HK-2 (cell line): Measurements from ENCODE around the gene NDUFS7.
"Not testable (repeated sequence)": the region's sequence is repeated elsewhere in the genome, so short reads cannot be mapped to it uniquely, and the experiment has no call there.

Experiments
- DNase-seq: peaks from one replicate; pipeline ENCODE4 v3.0.0-alpha.2; 2018; ENCODE audit not compliant: unreplicated experiment

Gene NDUFS7

GRCh38 chr19:1432507-1432887, 48.8 kb downstream of the NDUFS7 start:
- DNase-seq: no peak

GRCh38 chr19:1433119-1434039, 49.7 kb downstream of the NDUFS7 start:
- DNase-seq: no peak

GRCh38 chr19:1434040-1434366, 50.3 kb downstream of the NDUFS7 start:
- no peak for DNase-seq

- DNase-seq: no peak
These were observed 50.9 kb downstream of the NDUFS7 start for GRCh38 chr19:1434577-1435060.

GRCh38 chr19:1435378-1435989, 51.8 kb downstream of the NDUFS7 start:
- DNase-seq: no peak

GRCh38 chr19:1437609-1438008, 53.9 kb downstream of the NDUFS7 start:
- DNase-seq: no peak

- DNase-seq: peak; percentile 96
These were observed 54.6 kb downstream of the NDUFS7 start, which contains the start of gene RPS15 for GRCh38 chr19:1438035-1438932. TSS of gene RPS15 (plus strand) at chr19:1438396. CDS start at chr19:1438426, 30 bp downstream.

GRCh38 chr19:1438933-1439354, 55.2 kb downstream of the NDUFS7 start:
- no peak for DNase-seq

- not testable (repeated sequence) for DNase-seq
These were observed 56.1 kb downstream of the NDUFS7 start for GRCh38 chr19:1439525-1440417.

- DNase-seq: no peak
These were observed 56.7 kb downstream of the NDUFS7 start for GRCh38 chr19:1440418-1440801.

GRCh38 chr19:1441022-1441426, 57.3 kb downstream of the NDUFS7 start:
- no peak for DNase-seq

GRCh38 chr19:1441677-1442438, 58.2 kb downstream of the NDUFS7 start:
- no peak for DNase-seq
